PFSK-1 (cell line): ENCODE data around the gene CYB561D1.

Source experiments
- FOXP2 ChIP-seq: optimal IDR thresholded peaks from 2 replicates; pipeline ENCODE3; 2011; ENCODE audit warnings: borderline replicate concordance, control low read depth, inconsistent platforms; ENCODE audit not compliant: insufficient read depth; ENCODE audit errors: extremely low read length, extremely low read depth
- POLR2AphosphoS5 ChIP-seq: IDR thresholded peaks from 2 replicates; pipeline ENCODE4 v1.6.1; 2012; ENCODE audit warnings: low read depth, mild to moderate bottlenecking, control low read depth, low read length, moderate library complexity
- SIN3A ChIP-seq: IDR thresholded peaks from 2 replicates; pipeline ENCODE4 v1.6.1; 2012; ENCODE audit warnings: mild to moderate bottlenecking, low read length, moderate library complexity, borderline replicate concordance; ENCODE audit not compliant: insufficient read depth
- TAF1 ChIP-seq: IDR thresholded peaks from 2 replicates; pipeline ENCODE4 v1.6.1; 2012; ENCODE audit warnings: low read length, control low read depth, borderline replicate concordance; ENCODE audit not compliant: insufficient read depth
- TF ChIP-seq, protein P1 (sequence below), 2 experiments: IDR thresholded peaks; 2 replicates each; pipeline versions ENCODE4 v1.6.1 to v1.8.0; 2011 to 2012; ENCODE audit warnings: low read depth in 2 of 2, low read length in 2 of 2, control low read depth in 1 of 2, inconsistent platforms in 1 of 2, mild to moderate bottlenecking in 1 of 2, moderate library complexity in 1 of 2; ENCODE audit not compliant: insufficient read depth in 1 of 2

DNA sequence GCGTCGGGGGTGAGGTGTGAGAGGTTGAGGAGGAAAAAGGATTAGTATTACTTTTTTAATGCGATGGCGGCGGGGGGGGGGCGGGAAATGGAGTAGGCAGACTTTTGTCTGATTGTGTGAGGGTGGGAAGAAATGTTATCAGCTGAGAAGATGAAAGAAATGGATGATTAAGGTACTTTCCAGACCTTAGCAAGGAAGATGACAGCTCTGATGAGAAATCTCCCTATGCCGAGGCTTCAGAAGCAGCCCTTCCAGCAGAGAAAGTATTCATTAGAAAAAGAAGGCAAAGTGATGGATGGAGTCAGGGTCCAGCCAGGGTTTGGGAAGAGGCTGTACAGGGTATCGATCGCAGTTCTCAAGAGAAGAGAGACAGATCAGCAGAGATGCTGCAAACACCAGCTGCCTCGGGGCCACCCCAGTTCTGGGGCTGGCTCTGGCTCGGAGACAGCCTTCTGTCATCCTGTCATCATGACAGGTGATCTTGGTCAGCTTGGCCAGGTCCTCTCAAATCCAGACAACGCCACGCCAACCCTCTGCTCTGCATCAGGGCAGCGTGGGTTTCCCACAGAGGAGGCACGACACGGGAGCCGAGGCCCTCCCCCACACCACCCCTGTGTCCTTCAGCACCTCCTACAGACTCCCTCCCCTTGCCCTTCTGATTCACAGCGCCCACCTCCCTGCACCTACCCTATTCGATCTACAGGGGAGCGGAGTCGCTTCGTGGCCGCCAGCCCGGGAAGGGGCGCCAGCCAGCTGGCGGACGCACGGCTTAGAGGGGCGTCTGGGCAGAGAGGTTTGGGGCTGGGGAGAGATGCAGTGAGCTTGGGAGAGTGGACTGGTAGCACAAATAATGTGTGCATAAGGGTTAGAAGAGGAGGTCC lies 10.9 kb upstream of the CYB561D1 start:
- no peak for TF ChIP-seq TAF1
- no peak for TF ChIP-seq POLR2AphosphoS5
- TF ChIP-seq, protein P1, sequence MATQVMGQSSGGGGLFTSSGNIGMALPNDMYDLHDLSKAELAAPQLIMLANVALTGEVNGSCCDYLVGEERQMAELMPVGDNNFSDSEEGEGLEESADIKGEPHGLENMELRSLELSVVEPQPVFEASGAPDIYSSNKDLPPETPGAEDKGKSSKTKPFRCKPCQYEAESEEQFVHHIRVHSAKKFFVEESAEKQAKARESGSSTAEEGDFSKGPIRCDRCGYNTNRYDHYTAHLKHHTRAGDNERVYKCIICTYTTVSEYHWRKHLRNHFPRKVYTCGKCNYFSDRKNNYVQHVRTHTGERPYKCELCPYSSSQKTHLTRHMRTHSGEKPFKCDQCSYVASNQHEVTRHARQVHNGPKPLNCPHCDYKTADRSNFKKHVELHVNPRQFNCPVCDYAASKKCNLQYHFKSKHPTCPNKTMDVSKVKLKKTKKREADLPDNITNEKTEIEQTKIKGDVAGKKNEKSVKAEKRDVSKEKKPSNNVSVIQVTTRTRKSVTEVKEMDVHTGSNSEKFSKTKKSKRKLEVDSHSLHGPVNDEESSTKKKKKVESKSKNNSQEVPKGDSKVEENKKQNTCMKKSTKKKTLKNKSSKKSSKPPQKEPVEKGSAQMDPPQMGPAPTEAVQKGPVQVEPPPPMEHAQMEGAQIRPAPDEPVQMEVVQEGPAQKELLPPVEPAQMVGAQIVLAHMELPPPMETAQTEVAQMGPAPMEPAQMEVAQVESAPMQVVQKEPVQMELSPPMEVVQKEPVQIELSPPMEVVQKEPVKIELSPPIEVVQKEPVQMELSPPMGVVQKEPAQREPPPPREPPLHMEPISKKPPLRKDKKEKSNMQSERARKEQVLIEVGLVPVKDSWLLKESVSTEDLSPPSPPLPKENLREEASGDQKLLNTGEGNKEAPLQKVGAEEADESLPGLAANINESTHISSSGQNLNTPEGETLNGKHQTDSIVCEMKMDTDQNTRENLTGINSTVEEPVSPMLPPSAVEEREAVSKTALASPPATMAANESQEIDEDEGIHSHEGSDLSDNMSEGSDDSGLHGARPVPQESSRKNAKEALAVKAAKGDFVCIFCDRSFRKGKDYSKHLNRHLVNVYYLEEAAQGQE (IDR thresholded peaks at IDR 0.05; ENCODE audit: insufficient read depth in 1 of 2, low read depth in 2 of 2, low read length in 2 of 2), result no peak
- no peak for TF ChIP-seq SIN3A
- TF ChIP-seq FOXP2, result no peak
